PC-3 (cell line): ENCODE results near the gene NIBAN1.

Experiments used
- CTCF ChIP-seq: fragments of 300-600 bp; sonication (generic); conservative IDR thresholded peaks from 2 replicates; pipeline ENCODE4 v1.5.1; 2017; ENCODE audit warnings: antibody characterized with exemption, low read depth, mild to moderate bottlenecking, low read length
- EZH2 ChIP-seq: fragments of 300-600 bp; sonication (generic); IDR thresholded peaks from one replicate; pipeline ENCODE4 v1.6.1; 2017; ENCODE audit warnings: antibody characterized with exemption, mild to moderate bottlenecking, low read length; ENCODE audit not compliant: unreplicated experiment
- EZH2phosphoT487 ChIP-seq: fragments of 300-600 bp; sonication (generic); IDR thresholded peaks from 2 replicates; pipeline ENCODE4 v1.6.1; 2018; ENCODE audit warnings: mild to moderate bottlenecking, antibody characterized with exemption, low read length, borderline replicate concordance

DNA sequence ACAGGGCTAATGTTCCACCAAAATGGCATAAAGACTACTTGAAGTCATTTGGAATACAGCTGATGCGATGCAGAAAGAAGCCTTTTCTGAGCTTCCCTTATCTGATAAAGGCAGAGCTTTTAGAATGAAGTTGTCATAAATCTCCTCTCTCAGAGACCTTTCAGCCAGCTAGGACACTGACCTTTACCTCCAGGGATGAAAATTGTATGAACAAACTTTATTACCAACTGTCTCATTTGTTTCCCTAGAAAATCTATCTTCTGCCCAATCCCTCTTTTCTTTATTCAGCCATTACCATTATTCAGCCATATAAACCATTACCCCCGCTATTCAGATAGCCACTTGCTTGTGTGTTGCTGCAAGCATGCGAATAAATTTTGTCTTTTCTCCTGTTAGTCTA lies 41.3 kb upstream of the NIBAN1 start:
- TF ChIP-seq CTCF (no peak), EZH2phosphoT487 (no peak), EZH2 (no peak)
